CD4-positive, alpha-beta T cell treated with Interleukin-17A for 1 hour (primary cell): ENCODE data around the gene RAN.
A peak's percentile ranks its signal among the peaks of the same experiment; 100 is the strongest.
"Not testable (repeated sequence)": the region's sequence is repeated elsewhere in the genome, so short reads cannot be mapped to it uniquely, and the experiment has no call there.

Experiments
- DNase-seq: peaks from one replicate; pipeline ENCODE4 v3.0.0-alpha.2; 2020

RAN gene

DNA sequence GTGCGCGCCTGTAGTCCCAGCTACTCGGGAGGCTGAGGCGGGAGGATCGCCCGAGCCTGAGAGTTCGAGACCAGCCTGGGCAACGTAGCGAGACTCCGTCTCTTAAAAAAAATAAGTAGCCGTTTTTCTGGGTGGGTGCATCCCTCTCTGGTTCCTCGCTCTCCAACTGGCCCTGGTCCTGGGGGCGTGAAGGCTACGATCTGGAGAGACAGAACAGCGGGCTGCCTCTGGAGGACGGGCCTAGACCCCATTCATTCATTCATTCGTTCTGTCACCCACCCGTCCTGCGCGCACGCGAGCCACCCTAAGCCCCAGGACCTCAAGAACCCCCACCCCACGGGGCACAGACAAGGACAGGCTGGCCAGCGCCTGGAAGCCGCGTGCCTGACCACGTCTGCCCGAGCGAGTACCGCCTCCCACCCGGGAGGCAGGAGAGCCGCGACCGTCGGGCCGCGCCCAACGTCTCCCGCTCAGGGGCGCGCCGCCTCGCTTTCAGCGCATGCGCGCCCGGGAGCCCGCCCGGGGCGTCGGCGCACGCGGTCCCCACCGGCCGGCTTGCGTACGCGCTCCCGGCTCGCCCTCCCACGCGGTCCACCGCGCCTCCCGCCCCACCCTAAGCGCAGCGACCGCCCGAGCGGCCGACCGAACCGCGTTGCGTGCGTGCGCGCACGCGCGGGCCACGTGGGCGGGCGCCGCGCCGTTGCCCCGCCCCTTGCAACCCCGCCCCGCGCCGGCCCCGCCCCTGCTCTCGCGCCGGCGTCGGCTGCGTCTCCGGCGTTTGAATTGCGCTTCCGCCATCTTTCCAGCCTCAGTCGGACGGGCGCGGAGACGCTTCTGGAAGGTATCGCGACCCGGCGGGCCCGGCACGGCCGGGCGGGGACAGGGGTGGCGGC lies at the start of gene RAN:
Gene RAN, plus strand, starts transcription at position 781 of the 893 bp plus-strand sequence. CDS start 528 bp downstream, outside the sequence.
- DNase-seq, result peak; percentile 93

DNA sequence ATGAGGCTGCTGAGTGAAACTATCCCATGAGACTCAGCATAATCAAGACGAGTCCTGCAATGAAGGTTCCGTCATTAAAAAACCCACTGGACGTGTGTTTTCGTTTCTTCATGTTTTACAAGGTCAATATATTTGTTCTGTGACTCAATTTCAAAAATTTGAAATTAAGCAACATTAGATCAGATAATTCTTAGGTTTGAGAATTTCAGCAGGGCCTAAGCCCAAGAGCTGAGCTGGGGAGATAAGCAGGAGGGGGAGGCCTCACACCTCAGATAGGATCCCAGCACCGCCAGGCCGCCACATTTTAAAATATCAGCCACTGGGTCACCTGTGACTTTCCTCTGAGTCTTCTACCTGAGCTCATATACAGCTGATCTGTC lies 46.1 kb upstream of the RAN start:
- DNase-seq, result no peak

DNA sequence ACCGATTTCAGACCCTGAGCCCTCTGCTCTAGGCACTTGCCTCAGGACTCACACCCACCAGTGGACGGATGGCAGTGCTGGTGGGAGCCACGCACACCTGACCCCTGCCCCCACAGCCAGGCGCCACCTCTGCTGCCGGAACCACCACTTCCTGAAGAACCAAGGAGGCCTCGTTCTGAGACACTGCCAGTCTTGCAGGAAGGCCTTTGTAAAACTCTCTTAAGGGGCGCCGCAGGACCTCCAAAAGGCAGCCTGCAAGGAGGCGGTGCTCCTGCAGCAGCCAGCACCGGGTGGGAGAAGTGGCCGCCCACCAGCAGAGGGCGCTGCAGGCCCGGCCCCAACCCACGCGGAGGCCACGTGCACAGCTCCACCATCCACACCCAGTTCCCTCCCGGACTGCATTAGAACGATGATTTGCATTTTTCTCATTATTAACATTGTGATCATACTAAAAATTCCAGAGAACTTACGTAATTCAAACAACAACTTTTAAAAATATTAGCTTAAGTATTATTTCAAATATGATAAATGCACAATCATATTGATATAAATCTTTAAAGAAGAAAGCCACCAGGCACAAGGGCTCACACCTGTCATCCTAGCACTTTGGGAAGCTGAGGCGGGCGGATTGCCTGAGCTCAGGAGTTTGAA lies 45.6 kb upstream of the RAN start:
- peak; percentile 66 for DNase-seq

DNA sequence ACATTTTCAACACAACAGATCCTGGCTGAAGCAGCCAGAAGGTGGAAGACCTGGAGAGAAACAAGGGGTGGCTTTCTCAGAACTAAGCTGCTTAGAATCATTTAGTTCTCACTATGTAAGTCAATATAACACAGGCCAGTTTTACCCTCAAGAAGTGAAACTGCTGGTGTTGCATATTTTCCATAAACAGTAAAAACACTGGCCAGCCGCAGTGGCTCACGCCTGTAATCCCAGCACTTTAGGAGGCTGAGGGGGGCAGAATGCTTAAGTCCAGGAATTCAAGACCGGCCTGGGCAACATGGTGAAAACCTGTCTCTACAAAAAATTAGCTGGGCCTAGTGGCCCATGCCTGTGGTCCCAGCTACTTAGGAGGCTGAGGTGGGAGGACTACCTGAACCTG lies 44.4 kb upstream of the RAN start:
- no peak for DNase-seq

DNA sequence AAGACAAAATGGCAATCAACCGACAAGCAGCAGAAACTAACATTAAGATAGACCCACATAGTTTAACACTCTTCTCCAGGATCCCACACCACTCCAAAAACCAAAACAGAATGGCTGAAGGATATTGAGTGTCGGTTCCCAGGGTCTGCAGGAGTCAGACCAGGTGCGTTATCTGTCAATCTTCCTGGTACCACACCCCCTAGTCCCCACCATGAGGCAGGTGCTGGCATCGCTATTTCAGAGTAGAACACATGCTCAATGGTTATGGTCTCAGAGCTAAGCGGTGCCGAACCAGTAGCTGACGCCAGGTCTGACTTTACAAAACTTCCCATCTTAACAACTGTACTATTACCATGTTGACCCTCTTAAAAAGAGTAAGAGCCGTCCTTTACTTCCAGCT lies 43.0 kb upstream of the RAN start:
- DNase-seq, result no peak

DNA sequence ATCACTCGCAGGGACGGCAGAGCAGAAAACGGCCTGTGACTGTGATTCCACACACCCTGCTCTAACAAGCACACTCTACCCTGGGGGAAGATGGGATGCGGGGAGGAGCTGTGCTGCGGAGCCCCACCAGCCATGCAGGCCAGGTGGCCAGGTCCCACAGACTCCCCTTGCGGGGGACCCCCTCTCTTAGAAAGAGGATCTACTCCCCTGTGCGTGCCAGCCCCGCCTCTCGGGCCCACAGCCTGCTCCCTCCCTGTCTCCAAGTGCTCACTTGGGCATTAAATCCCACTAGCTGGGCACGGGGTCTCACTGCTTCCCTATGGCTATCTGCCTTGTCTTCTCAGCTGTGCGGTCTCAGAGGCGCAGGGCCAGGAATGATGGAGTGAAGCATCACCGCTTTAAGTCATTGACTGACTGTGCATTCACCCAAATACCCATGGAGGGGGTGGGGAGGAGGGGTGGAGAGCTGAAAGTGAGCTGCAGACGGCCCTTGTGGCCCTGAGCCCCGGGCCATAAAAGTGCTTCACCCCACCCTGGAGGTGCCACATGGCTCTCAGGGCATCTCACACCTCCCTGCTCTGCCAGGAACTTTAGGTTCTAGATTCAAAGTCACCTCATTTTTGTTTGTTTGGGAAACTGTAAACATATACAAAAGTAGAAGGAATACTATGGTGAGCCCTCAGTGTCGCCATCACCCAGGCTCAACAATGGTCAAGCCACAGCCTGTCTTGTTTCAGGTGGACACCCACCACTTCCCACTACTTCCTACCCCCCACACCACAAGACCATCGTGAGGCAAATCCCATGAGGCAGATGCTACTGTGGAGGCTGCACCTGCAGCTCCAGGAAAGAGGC lies 42.2 kb upstream of the RAN start:
- DNase-seq, result no peak

DNA sequence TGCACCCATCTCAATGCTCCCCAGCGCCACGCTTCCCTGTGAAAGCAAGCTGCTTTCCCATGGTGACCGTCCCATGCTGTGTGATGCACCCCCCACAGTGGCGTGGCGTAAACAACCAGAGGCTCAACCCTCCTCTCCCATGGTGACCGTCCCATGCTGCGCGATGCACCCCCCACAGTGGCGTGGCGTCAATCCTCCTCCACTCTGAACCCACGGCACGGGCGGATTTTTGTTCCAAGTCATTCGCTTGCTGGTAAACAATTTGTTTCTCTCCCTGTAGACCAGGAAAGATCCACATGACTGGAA lies 41.7 kb upstream of the RAN start:
- no peak for DNase-seq

DNA sequence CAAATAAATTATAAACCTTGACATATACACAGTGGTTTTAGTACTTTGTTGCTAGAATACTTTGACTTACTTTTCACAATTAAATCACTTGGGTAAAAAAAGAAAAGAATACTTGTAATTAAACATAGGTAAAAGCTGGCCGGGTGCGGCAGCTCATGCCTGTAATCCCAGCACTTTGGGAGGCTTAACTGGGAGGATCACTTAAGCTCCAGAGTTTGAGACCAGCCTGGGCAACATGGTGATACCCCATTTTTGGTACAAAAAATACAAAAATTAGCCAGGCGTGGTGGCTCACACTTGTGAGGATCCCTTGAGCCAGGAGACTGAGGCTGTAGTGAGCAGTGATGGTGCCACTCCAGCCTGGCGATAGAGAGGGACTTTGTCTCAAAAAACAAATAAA lies 40.6 kb upstream of the RAN start:
- DNase-seq, result no peak

DNA sequence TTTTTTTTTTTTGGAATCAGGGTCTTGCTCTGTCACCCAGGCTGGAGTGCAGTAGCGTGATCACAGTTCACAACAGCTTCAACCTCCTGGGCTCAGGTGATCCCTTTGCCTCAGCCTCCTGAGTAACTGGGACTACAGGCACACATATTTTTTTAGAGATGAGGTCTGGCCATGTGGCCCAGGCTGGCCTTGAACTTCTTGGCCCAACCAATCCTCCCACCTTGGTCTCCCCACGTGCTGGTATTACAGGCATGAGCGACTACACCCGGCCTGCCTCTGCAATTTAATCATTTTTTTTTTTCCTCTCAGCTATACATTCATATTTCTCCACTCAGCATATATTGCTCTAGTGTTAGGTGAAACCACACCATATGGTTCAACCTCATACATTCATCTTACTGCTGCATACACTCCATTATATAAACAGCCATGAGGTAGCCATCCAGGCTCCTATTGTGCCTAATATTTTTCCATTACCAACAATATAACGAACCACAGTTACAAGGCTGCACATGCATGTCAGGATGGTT lies 39.9 kb upstream of the RAN start:
- no peak for DNase-seq

DNA sequence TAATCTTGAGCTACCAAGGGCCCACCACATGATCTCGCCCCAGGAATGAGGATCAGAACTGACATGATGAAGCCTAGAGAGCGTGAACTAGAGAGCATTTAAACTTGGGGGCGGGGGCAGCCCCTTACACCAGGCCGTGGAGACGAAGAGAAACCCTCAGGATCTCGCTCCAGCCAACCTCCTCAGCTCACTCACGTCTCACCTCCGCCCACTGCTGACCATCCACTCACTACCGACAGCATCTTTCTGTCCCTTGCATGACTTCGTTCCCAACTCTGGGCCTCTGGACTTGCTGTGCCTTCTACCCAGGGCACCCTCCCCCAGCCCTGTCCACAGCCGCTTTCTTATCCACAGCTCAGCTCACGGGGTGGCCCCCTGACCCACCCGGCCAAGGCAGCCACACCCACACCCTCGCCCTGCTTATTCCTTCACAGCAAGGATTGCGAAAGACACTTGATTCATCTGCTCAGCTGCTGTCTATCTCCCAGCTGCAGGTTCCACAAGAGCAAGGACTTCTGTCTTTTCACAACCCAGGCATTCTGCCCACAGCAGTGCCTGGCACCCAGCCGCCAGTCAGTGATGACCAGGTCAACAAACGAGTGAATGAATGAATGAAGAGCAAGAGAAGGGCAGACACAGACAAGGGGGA lies 39.2 kb upstream of the RAN start:
- no peak for DNase-seq

DNA sequence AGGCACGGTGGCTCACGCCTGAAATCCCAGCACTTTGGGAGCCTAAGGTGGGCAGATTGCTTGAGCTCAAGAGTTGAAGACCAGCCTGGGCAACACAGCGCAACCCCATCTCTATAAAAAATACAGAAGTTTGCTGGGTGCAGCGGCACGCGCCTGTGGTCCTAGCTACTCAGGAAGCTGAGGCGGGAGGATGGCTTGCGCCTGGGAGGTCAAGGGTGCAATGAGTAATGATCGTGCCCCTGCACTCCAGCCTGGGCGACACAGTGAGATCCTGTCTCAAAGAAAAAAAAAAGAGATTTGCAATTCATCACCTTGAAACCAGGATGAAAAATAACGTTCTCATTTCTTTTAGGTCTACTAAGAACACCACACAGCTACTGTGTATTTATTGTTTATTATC lies 36.9 kb upstream of the RAN start:
- no peak for DNase-seq

DNA sequence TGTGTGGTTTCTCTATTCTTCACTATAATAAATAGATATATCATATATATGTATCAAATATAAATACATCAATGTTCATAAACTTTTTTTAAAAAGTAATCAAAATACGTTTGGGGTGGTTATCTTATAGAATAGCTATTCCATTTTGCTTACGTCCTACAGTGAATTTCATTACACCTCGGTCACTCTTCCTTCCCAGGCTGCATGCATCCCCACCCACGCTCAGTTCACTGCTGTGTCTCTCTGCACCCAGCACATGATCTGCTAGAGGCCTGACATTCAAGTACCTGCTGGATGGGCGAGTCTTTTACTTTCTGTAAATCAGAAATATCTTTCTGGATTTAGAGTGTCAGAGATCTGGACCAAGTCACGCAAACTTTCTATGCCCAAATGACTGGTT lies 36.4 kb upstream of the RAN start:
- no peak for DNase-seq

DNA sequence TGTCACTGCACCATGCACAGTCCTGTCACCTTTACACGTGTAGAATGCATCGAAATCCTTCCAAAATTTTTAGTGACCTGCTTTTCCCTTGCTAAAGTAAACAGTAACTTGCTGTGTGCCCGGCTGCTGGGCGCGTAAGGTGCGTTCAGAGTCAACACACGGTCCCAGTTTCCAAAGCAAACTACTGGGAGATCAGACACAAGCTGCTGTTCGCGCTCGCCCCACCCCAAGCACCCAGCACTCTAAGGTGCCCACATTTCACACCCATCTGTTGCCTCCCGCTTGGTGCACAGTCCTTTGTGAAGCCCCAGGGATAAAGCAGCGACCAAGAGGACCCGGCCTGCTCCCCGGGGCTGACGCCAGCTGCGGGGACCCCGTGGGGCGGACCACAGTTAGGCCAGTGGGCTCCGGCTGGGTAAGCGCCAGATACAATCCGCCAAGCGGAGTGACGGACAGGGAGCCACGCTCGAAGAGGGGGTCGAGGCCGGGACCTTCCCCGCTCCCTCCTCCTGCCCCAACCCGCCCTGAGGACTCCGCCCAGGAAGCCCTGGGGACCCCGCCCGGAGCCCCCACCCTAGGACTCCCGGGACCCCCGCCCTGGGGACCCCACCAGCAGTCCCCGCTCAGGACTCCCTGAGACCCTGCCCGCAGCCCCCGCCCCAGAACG lies 33.4 kb upstream of the RAN start:
- peak; percentile 26 for DNase-seq

DNA sequence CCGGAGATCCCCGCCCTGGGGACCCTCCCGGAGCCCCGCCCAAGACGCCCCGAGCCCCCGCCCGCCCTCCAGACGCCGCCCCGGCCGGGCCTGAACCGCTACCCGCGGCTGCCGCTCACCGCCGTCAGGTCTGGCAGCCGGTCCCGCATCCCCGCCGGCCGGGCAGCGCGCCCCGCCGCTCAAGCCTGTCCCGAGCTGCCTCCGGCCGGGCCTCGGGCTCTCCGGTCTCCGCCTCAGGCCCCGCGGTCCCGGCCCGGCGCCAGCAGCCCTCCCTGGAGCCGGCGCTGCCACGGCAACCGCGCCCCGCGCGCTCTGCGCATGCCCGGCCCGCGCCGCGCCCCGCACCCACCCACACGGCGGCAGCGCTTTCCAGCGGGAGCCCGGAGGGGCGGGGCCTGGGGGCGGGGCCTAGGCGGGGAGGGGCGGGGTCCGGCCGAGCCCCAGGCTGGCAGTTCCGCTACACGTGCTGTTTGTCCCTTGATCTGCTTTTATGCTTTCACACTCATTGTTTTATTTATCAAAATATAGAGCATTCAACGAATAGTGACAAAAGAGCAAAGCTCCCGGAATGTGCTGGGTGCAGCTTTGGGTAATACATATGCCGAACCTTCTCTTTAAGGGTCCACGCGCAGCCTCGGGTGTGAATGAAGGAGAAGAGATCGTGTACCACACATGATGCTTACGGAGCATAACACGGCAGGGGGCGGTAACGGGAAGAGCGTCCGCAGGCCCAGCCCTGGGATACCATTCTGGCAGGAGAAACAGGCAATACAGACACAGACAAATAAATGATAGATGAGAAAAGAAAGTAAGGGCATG lies 32.7 kb upstream of the RAN start, which contains the start of gene STX2:
Gene STX2, minus strand, starts transcription at position 300 of the 819 bp plus-strand sequence. Its CDS starts 151 bp downstream, at position 149.
- peak; percentile 89 for DNase-seq

DNA sequence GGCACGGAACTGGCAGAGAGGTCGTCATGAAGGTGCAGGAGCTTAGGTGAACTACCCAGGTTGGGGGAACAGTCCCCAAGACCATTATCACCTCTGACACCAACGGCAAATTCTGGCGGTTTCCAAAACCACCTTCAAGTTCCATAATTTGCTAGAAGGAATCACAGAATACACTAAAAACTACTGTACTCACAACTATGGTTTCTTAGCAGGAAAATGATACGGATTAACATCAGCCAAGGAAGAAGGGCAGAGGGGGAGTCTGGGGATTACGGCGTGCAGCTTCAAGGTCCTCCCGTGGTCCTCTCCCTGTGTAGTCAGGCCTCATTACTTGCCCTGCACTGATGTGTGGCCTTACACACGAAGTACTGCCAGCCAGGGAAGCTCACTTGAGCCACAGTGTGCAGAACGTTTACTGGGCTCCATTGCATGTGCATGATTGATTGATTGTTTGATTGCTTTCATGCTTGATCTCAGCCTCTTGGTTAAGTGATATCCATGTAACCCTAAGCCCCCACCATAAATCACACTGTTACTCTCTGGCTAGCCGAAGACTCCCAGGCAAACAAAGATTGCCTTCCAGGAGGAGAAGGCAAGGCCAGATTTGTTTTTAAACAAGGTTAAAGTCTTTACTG lies 32.0 kb upstream of the RAN start:
- DNase-seq, result no peak

DNA sequence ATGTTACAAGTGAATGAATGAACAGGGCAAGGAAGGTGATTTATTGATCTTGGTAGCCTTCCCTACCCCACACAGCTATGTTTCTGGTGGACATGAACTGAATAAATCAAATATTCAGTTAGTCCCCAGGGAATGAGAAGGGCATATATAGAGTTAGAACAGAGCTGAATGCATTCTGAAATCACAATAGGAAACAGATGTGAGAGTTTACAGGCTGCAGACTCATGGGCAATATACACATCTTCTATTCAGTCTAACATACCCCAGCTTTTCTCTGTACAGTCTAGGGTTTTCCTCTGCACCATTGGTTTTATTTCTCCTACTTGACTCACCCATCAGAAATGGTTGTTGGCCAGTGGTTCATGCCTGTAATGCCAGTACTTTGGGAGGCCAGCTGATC lies 25.5 kb upstream of the RAN start:
- no peak for DNase-seq

DNA sequence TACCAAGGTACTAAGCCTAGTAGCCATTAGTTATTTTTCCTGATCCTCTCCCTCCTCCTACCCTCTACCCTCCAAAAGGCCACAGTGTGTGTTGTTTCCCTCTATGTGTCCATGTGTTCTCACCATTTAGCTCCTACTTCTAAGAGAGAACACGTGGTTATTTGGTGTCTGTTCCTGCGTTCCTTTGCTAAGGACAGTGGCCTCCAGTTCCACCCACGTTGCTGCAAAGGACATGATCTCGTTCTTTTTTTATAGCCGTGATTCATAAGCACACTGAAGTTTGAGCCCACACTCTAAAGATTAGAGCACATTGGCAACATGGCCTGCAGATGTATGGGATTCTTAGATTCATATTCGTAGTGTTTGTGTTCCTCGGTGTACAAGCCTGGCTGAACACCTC lies 24.8 kb upstream of the RAN start:
- no peak for DNase-seq

DNA sequence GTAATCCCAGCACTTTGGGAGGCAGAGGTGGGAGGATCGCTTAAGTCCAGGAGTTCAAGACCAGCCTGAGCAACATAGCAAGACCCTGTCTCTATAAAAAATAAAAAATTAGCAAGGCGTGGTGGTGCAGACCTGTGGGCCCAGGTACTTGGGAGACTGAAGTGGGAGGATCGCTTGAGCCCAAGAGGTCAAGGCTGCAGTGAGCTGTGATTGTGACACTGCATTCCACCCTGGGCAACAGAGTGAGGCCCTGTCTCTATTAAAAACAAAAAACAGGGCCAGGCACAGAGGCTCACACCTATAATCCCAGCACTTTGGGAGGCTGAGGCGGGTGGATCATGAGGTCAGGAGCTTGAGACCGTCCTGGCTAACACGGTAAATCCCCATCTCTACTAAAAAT lies 23.8 kb upstream of the RAN start:
- not testable (repeated sequence) for DNase-seq

DNA sequence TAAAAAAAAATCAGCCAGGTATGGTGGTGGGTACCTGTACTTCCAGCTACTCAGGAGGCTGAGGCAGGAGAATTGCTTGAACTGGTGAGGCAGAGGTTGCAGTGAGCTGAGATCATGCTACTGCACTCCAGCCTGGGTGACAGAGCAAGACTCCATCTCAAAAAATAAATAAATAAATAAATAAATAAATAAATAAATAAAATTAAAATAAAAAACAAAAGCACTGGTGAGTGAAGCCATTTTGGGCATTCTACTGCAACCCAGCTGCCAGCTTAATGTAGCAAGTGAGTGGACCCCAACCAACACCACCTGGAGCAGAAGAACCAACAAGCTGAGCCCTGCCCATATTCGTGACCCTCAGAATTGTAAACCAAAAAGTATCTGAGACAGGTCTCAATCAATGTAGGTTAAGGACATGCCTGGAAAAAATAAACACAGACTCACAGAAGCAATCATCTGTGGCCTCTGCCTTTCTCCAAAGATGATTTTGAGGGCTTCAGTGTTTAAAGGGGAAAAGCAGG lies 23.0 kb upstream of the RAN start:
- DNase-seq, result not testable (repeated sequence)
